Neuron (in vitro differentiated cells): ENCODE measurements around the gene BRK1.
"Not testable (repeated sequence)": the region's sequence is repeated elsewhere in the genome, so short reads cannot be mapped to it uniquely, and the experiment has no call there.

Experiments
- H2AFZ ChIP-seq: one replicate; pipeline ENCODE4 v1.6.1; 2013; ENCODE audit warnings: low read depth, mild to moderate bottlenecking, inconsistent platforms, low read length, moderate library complexity
- H3K27me3 ChIP-seq: one replicate; pipeline ENCODE4 v1.6.1; 2013; ENCODE audit warnings: low read length; ENCODE audit not compliant: insufficient read depth
- H3K36me3 ChIP-seq: one replicate; pipeline ENCODE4 v1.6.1; 2013; ENCODE audit warnings: low read length; ENCODE audit not compliant: insufficient read depth
- H3K4me1 ChIP-seq: one replicate; pipeline ENCODE4 v1.6.1; 2013; ENCODE audit warnings: low read length; ENCODE audit not compliant: insufficient read depth
- H3K4me3 ChIP-seq: 2 replicates; pipeline ENCODE4 v1.5.1; 2013; ENCODE audit warnings: mild to moderate bottlenecking, low read length, moderate library complexity
- H3K9me3 ChIP-seq: one replicate; pipeline ENCODE4 v1.6.1; 2013; ENCODE audit warnings: low read length

Gene BRK1

DNA sequence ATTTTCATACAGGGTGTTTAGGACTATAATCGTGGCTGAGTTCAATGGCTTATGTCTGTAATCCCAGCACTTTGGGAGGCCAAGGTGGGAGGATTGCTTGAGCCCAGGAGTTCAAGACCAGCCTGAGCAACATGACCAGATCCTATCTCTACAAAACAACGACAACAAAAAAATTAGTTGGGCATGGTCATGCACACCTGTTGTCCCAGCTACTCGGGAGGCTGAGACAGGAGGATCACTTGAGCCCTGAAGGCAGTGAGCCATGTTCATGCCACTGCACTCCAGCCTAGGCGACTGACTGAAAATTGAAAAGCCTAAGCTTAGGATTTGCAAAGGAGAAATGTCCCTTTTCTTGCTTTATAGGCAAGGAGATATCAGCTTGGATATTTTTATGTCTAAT lies 1.5 kb downstream of the BRK1 start:
- no peaks in the 10 kb centered on the region for H3K9me3 ChIP-seq
- peaks cover 9% of the 10 kb centered on the region for H3K36me3 ChIP-seq
- peaks cover 9% of the 10 kb centered on the region for H3K4me1 ChIP-seq
- H3K27me3 ChIP-seq, result no peaks in the 10 kb centered on the region
- H3K4me3 ChIP-seq, result peak overlapping the region; percentile 74
- no peak overlapping the region for H2AFZ ChIP-seq

DNA sequence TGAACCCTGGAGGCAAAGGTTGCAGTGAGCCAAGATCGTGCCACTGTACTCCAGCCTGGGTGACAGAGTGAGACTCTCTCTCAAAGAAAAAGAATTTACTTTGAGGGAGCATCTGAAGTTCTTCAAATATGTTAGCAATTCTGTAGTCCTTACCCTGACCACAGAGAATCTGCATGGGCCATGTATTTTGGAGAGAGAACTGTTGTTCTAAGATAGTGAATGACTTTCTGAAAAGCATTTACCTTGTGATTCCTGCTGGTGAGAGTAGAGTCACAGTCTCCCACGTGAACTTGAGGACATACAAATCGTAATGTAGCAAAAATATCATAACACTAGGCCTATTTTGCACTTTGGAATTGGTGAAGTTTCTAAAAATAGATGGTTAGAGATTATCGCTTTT lies 3.9 kb downstream of the BRK1 start:
- Histone ChIP-seq H2AFZ (no peak overlapping the region), H3K27me3 (no peaks in the 10 kb centered on the region), H3K36me3 (peaks cover 12% of the 10 kb centered on the region), H3K4me3 (no peak overlapping the region), H3K9me3 (no peaks in the 10 kb centered on the region), H3K4me1 (peaks cover 9% of the 10 kb centered on the region)

DNA sequence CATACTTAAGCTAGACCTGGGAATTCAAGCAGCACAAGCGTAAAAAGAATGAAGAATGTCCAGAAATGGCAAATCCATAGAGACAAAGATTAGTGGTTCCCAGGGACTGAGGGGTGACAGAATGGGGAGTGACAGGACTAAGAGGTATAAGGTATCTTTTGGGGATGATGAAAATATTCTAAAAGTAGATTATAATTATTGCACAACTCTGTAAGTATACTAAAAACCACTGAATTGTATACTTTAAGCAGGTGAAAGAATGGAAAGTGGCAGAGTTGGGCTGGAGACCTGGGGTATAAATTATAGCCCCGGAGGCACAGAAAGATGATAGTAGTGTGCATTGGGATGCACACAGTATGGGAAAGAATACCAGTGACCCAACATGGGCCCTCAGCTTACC lies 5.6 kb downstream of the BRK1 start:
- Histone ChIP-seq H3K4me3 (no peak overlapping the region), H3K27me3 (no peaks in the 10 kb centered on the region), H3K36me3 (peaks cover 18% of the 10 kb centered on the region), H2AFZ (no peak overlapping the region), H3K4me1 (peaks cover 9% of the 10 kb centered on the region), H3K9me3 (no peaks in the 10 kb centered on the region)

DNA sequence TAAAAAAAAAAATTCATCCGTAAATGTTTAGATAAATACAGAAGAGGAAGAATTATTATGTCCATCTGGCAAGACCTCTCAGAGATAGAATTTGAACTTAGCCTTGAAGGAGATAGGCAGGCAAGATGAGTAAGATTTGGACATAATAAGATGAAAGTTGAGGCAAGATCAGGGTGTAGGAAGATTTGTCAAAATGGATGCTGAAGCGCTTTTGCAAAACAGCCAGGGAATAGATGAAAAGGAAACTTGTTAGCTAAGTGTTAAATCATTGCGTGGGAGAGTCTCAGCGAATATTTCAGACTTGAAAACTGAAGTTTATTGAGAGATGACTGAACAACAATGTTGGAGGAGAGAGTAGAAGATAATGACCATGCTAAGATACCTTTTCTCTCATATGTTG lies 7.2 kb downstream of the BRK1 start:
- H3K4me3 ChIP-seq, result no peak overlapping the region
- H2AFZ ChIP-seq, result no peak overlapping the region
- H3K27me3 ChIP-seq, result no peaks in the 10 kb centered on the region
- no peaks in the 10 kb centered on the region for H3K9me3 ChIP-seq
- peaks cover 32% of the 10 kb centered on the region for H3K36me3 ChIP-seq
- no peaks in the 10 kb centered on the region for H3K4me1 ChIP-seq

DNA sequence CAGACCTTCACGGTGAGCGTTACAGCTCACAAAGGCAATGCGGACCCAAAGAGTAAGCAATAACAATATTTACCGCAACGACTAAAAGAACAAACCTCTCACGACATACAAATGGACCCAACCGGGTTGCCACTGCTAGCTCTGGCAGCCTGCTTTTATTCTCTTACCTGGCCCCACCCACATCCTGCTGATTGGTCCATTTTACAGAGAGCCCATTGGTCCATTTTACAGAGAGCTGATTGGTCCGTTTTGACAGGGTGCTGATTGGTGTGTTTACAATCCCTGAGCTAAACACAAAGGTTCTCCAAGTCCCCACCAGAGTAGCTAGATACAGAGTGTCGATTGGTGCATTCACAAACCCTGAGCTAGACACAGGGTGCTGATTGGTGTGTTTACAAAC lies 20.4 kb downstream of the BRK1 start:
- H3K4me3 ChIP-seq, H3K36me3 ChIP-seq, H3K27me3 ChIP-seq, H3K9me3 ChIP-seq, H3K4me1 ChIP-seq, H2AFZ ChIP-seq: not testable (repeated sequence)

DNA sequence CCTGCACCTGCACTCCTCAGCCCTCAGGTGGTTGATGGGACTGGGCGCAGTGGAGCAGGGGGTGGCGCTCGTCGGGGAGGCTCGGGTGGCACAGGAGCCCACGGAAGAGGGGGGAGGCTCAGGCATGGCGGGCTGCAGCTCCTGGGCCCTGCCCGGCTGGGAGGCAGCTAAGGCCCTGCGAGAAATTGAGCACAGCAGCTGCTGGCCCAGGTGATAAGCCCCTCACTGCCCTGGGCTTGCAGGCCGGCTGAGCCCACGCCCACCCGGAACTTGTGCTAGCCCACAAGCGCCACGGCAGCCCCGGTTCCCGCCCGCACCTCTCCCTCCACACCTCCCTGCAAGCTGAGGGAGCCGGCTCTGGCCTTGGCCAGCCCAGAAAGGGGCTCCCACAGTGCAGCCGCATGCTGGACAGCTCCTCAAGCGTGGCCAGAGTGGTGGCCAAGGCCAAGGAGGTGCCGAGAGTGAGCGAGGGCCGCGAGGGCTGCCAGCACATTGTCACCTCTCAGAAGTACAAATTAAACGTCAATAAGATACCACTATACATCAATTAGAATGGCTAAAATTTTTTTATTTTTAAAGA lies 21.0 kb downstream of the BRK1 start:
- Histone ChIP-seq H3K4me1 (no peaks in the 10 kb centered on the region), H3K4me3 (no peak overlapping the region), H3K27me3 (no peaks in the 10 kb centered on the region), H3K9me3 (no peaks in the 10 kb centered on the region), H3K36me3 (no peaks in the 10 kb centered on the region), H2AFZ (no peak overlapping the region)

DNA sequence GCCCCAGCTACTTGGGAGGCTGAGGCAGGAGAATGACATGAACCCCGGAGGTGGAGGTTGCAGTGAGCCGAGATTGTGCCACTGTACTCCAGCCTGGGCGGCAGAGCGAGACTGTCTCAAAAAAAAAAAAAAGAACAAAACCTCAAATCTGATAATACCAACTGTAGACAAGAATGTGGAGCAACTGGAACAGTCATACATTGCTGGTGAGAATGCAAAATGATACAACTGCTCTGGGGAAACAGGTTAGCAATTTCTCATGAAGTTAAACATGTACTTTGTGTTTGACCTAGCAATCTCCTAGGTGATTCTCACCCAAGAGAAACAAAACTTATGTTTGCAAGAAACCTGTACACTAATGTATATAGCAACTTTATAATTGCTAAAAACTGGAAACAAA lies 21.7 kb downstream of the BRK1 start:
- Histone ChIP-seq H2AFZ (no peak overlapping the region), H3K36me3 (no peaks in the 10 kb centered on the region), H3K4me1 (no peaks in the 10 kb centered on the region), H3K4me3 (no peak overlapping the region), H3K9me3 (no peaks in the 10 kb centered on the region), H3K27me3 (no peaks in the 10 kb centered on the region)

DNA sequence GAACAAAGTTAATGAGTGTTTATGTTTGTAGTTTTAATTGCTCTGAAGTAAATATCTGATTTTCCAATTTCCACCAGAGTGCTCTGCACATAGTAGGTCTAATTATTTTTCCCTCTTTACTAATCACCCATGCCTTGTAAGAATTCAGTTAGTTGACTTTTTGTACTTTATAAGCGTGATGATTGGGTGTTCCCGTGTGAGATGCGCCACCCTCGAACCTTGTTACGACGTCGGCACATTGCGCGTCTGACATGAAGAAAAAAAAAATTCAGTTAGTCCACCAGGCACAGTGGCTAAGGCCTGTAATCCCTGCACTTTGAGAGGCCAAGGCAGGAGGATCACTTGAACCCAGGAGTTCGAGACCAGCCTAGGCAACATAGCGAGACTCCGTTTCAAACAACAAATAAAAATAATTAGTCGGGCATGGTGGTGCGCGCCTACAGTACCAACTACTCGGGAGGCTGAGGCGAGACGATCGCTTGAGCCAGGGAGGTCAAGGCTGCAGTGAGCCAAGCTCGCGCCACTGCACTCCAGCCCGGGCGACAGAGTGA lies 25.6 kb downstream of the BRK1 start:
- H3K9me3 ChIP-seq, result peaks cover 6% of the 10 kb centered on the region
- peak overlapping the region; percentile 84 for H2AFZ ChIP-seq
- peaks cover 14% of the 10 kb centered on the region for H3K36me3 ChIP-seq
- peaks cover 4% of the 10 kb centered on the region for H3K4me1 ChIP-seq
- H3K4me3 ChIP-seq, result peak overlapping the region; percentile 97
- no peaks in the 10 kb centered on the region for H3K27me3 ChIP-seq

DNA sequence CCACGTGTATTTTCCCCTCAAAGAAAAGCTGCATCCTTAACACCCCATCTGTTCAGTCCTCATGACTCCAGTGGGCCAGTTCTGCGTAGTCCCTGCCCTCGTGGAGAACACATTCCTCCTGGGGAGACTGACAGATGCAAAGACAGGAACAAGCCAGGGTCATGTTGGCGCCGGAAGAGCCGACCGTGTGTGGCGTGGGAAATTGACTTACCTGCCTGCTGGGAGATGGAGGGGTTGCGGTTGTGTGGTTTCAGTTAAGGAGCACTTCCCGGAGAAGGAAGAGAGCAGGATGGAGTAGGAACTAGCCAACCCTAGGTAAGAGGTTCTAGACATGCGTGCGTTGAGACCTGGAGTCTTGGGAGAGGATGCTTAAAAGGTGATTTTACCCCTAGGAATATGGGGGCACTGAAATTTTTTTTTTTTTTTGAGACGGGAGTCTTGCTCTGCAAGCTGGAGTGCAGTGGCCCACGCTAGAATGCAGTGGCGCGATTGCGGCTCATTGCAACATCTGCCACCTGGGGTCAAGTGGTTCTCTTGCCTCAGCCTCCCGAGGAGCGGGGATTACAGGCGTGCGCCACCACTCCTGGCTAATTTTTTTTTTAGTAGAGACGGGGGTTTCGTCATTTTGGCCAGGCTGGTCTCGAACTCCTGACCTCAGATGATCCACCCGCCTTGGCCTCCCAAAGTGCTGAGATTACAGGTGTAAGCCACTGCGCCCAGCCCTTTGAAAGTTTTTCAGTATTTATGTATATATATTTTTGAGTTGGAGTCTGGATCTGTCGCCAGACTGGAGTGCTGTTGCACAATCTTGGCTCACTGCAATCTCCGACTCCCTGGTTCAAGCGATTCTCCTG lies 27.5 kb downstream of the BRK1 start:
- H3K27me3 ChIP-seq, result no peaks in the 10 kb centered on the region
- H3K4me1 ChIP-seq, result peaks cover 4% of the 10 kb centered on the region
- H2AFZ ChIP-seq, result no peak overlapping the region
- peak overlapping the region; percentile 97 for H3K4me3 ChIP-seq
- H3K36me3 ChIP-seq, result peaks cover 27% of the 10 kb centered on the region
- H3K9me3 ChIP-seq, result peaks cover 6% of the 10 kb centered on the region

DNA sequence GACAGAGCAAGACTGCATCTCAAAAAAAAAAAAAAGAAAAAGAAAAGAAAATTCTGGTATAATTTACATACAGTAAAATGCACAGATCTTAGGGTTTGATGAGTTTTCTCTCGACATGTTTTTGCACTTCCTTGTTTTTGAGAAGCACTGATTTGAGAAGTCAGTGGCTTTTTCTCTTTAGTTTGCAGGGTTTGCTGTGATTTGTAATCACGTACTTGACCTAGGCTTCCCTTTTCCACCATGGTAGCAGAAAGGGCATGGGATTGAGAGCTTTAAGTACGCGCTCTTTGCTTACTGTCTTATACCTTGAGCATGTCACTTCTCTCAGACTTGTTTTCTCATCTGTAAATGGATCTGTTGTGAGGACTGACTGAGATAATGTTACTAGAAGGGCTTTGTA lies 30.2 kb downstream of the BRK1 start:
- Histone ChIP-seq H3K9me3 (peaks cover 6% of the 10 kb centered on the region), H3K4me1 (peaks cover 4% of the 10 kb centered on the region), H3K36me3 (peaks cover 45% of the 10 kb centered on the region), H3K27me3 (no peaks in the 10 kb centered on the region), H2AFZ (no peak overlapping the region), H3K4me3 (no peak overlapping the region)

DNA sequence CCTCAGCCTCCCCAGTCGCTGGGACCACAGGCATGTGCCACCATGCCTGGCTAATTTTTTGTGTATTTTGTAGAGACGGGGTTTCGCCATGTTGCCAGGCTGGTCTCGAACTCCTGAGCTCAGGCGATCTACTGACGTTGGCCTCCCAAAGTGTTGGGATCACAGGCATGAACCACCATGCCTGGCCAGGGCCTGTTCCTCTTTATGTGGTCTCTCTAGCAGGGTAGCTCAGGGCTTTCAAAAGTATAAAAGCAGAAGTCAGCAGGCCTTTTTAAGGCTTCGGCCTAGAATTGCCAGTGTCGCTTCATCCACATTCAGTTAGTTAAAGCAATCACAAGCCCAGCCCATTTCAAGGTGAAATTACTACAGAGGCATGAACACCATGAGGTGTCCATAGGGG lies 33.8 kb downstream of the BRK1 start:
- Histone ChIP-seq H3K36me3 (peaks cover 62% of the 10 kb centered on the region), H3K4me3 (no peak overlapping the region)

DNA sequence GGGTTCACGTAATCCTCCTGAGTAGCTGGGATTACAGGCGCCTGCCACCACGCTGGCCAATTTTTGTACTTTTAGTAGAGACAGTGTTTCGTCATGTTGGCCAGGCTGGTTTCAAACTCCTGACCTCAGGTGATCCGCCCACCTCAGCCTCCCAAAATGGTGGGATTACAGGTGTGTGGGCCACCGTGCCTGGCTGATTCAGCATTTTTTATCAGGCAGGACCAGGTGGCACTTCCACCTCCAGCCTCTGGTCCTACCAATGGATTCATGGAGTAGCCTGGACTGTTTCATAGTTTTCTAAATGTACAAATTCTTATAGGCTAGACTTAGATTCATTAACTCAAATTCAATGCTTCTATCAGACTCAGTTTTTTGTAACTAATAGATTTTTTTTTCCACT lies 35.5 kb downstream of the BRK1 start:
- Histone ChIP-seq H3K4me1 (no peaks in the 10 kb centered on the region), H3K9me3 (no peaks in the 10 kb centered on the region), H3K27me3 (no peaks in the 10 kb centered on the region), H2AFZ (no peak overlapping the region), H3K4me3 (no peak overlapping the region), H3K36me3 (peaks cover 62% of the 10 kb centered on the region)

More for the DNA sequence above, 33.8 kb downstream of the BRK1 start:
- Histone ChIP-seq H3K4me1 (no peaks in the 10 kb centered on the region), H3K9me3 (peaks cover 4% of the 10 kb centered on the region), H2AFZ (no peak overlapping the region), H3K27me3 (no peaks in the 10 kb centered on the region)

DNA sequence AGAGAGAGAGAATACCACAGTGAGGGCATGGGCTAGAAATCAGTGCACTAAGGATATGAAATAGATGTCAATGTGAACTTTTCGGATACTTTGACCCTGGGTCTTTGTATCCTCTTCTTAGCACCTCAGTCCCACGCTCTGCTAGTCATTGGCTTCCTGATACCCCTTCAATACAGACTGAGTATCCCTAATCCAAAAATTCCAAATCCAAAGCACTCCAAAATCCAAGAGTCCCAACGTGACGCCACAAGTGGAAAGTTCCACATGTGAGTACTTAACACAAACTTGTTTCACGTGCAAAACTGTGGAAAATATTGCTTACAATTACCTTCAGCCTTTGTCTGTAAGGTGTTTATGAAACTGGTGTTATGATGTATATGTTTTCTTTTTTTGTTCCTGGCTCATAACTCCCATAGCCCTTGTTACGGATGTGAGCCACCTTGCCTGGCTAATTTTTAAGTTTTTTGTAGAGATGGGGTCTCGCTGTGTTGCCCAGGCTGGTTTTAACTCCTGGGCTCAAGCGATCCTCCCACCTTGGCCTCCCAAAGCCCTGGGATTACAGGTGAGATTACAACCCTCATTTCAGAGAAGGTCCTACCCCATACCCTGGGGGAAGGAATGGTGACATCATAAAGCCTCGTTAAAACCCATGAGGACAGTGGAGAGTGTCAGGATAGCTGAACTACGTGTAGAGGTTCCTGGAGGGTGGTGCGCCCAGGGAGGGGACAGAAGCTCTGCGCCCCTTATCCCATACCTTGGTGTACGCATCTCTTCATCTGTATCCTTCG lies 39.1 kb downstream of the BRK1 start:
- Histone ChIP-seq H3K9me3 (no peaks in the 10 kb centered on the region), H3K4me3 (no peak overlapping the region), H2AFZ (no peak overlapping the region), H3K36me3 (peaks cover 42% of the 10 kb centered on the region), H3K27me3 (no peaks in the 10 kb centered on the region), H3K4me1 (no peaks in the 10 kb centered on the region)
